NT2/D1 (cell line): ENCODE measurements around the gene ARL5C.
A peak's percentile ranks its signal among the peaks of the same experiment; 100 is the strongest.

Source experiments
- DNase-seq: peaks from one replicate; pipeline ENCODE4 v3.0.0-alpha.2; 2011; ENCODE audit warnings: low read depth, low spot score
- H3K27me3 ChIP-seq: 2 replicates; pipeline ENCODE4 v1.6.0; 2011; ENCODE audit warnings: mild to moderate bottlenecking; ENCODE audit not compliant: insufficient read length, insufficient read depth
- H3K36me3 ChIP-seq: 2 replicates; pipeline ENCODE4 v1.6.1; 2011; ENCODE audit warnings: mild to moderate bottlenecking, low read length, mixed read lengths; ENCODE audit not compliant: insufficient read depth, insufficient read length
- H3K4me1 ChIP-seq: 2 replicates; pipeline ENCODE4 v1.5.1; 2011; ENCODE audit not compliant: insufficient read depth, insufficient read length
- H3K4me3 ChIP-seq: 2 replicates; pipeline ENCODE4 v1.5.1; 2011; ENCODE audit warnings: low read depth; ENCODE audit not compliant: insufficient read length
- H3K9ac ChIP-seq: 2 replicates; pipeline ENCODE4 v1.6.0; 2011; ENCODE audit warnings: low read depth; ENCODE audit not compliant: insufficient read length
- H3K9me3 ChIP-seq: 2 replicates; pipeline ENCODE4 v1.5.1; 2011; ENCODE audit warnings: mild to moderate bottlenecking, low read length; ENCODE audit not compliant: insufficient read depth
- SUZ12 ChIP-seq: IDR thresholded peaks from 2 replicates; pipeline ENCODE4 v1.6.1; 2011; ENCODE audit not compliant: insufficient read length, insufficient read depth; ENCODE audit errors: extremely low read depth
- YY1 ChIP-seq: IDR thresholded peaks from 2 replicates; pipeline ENCODE4 v1.6.1; 2011; ENCODE audit not compliant: insufficient read length, insufficient read depth
- ZNF274 ChIP-seq: IDR thresholded peaks from 2 replicates; pipeline ENCODE4 v1.6.1; 2011; ENCODE audit warnings: mild to moderate bottlenecking, low read depth, low read length

ARL5C gene

GRCh38 chr17:39196808-39197291, 30.9 kb upstream of the ARL5C start:
- Histone ChIP-seq H3K4me1 (peaks cover 31% of the 10 kb centered on the region), H3K9ac (peak overlapping the region; percentile 84)
- DNase-seq: no peak

GRCh38 chr17:39196241-39196807, 30.4 kb upstream of the ARL5C start:
- Histone ChIP-seq H3K27me3 (no peaks in the 10 kb centered on the region), H3K4me1 (peaks cover 31% of the 10 kb centered on the region), H3K9me3 (no peaks in the 10 kb centered on the region), H3K36me3 (peaks cover 37% of the 10 kb centered on the region), H3K9ac (peak overlapping the region; percentile 29), H3K4me3 (peak overlapping the region; percentile 71)
- no peak for DNase-seq
- TF ChIP-seq ZNF274 (no peak), SUZ12 (no peak), YY1 (no peak)

More at GRCh38 chr17:39196808-39197291, 30.9 kb upstream of the ARL5C start:
- TF ChIP-seq YY1 (no peak), ZNF274 (no peak), SUZ12 (no peak)
- H3K36me3 ChIP-seq: peaks cover 37% of the 10 kb centered on the region
- no peaks in the 10 kb centered on the region for H3K27me3 ChIP-seq
- H3K4me3 ChIP-seq: peak overlapping the region; percentile 71
- no peaks in the 10 kb centered on the region for H3K9me3 ChIP-seq

- TF ChIP-seq ZNF274 (no peak), YY1 (no peak), SUZ12 (no peak)
- H3K9ac ChIP-seq: peak overlapping the region; percentile 82
- H3K27me3 ChIP-seq: no peaks in the 10 kb centered on the region
- H3K36me3 ChIP-seq: peaks cover 35% of the 10 kb centered on the region
- no peak for DNase-seq
- H3K4me1 ChIP-seq: peaks cover 31% of the 10 kb centered on the region
- H3K9me3 ChIP-seq: no peaks in the 10 kb centered on the region
- peak overlapping the region; percentile 45 for H3K4me3 ChIP-seq
Observed at GRCh38 chr17:39195568-39196160, 29.7 kb upstream of the ARL5C start.

GRCh38 chr17:39194985-39195524, 29.1 kb upstream of the ARL5C start:
- Histone ChIP-seq H3K9me3 (no peaks in the 10 kb centered on the region), H3K27me3 (no peaks in the 10 kb centered on the region), H3K4me1 (peaks cover 31% of the 10 kb centered on the region), H3K36me3 (peaks cover 35% of the 10 kb centered on the region), H3K4me3 (peak overlapping the region; percentile 45), H3K9ac (peak overlapping the region; percentile 82)
- DNase-seq: no peak
- no peak for TF ChIP-seq ZNF274
- no peak for TF ChIP-seq SUZ12
- no peak for TF ChIP-seq YY1

- Histone ChIP-seq H3K9ac (peak overlapping the region; percentile 82), H3K9me3 (no peaks in the 10 kb centered on the region), H3K36me3 (peaks cover 35% of the 10 kb centered on the region), H3K27me3 (no peaks in the 10 kb centered on the region), H3K4me3 (peak overlapping the region; percentile 45), H3K4me1 (peaks cover 31% of the 10 kb centered on the region)
- no peak for DNase-seq
- TF ChIP-seq YY1 (no peak), ZNF274 (no peak), SUZ12 (no peak)
Observed at GRCh38 chr17:39194089-39194984, 28.4 kb upstream of the ARL5C start.

GRCh38 chr17:39193346-39193745, 27.4 kb upstream of the ARL5C start:
- no peaks in the 10 kb centered on the region for H3K9me3 ChIP-seq
- DNase-seq: no peak
- peaks cover 30% of the 10 kb centered on the region for H3K4me1 ChIP-seq
- TF ChIP-seq ZNF274 (no peak), SUZ12 (no peak), YY1 (no peak)
- H3K9ac ChIP-seq: peak overlapping the region; percentile 52
- no peak overlapping the region for H3K4me3 ChIP-seq
- H3K27me3 ChIP-seq: no peaks in the 10 kb centered on the region
- peaks cover 38% of the 10 kb centered on the region for H3K36me3 ChIP-seq

- Histone ChIP-seq H3K9ac (peak overlapping the region; percentile 8), H3K4me1 (peaks cover 28% of the 10 kb centered on the region), H3K36me3 (peaks cover 42% of the 10 kb centered on the region), H3K27me3 (no peaks in the 10 kb centered on the region), H3K9me3 (no peaks in the 10 kb centered on the region), H3K4me3 (no peak overlapping the region)
- TF ChIP-seq SUZ12: no peak
- no peak for TF ChIP-seq YY1
- TF ChIP-seq ZNF274: no peak
- DNase-seq: no peak
Observed at GRCh38 chr17:39192901-39193300, 26.9 kb upstream of the ARL5C start.
